ENCODE measurements around the gene TIMP1. TPM values are rescaled to one million over a fixed set of nuclear protein-coding genes. Genes with fewer than 3 reads are reported as not detected.
A peak's percentile ranks its signal among the peaks of the same experiment; 100 is the strongest.

TIMP1 gene
- polyA plus RNA-seq (ENCODE audit: insufficient read length in 3 of 3), result 10 to 100 TPM; 73.6 to 97.2 (median 80.5) TPM
- long read RNA-seq, donor 1, transcript TIMP1-201 (6 exons, 892 nt), result major isoform, 44 of 56 reads
- long read RNA-seq, donor 1, partial matches to known transcripts, result 6 of 56 reads
- long read RNA-seq, donor 1, other reads (novel, unspliced or antisense), result 0 of 56 reads
- long read RNA-seq, donor 2, transcript TIMP1-201 (6 exons, 892 nt), result major isoform, 43 of 61 reads
- long read RNA-seq, donor 2, partial matches to known transcripts, result 13 of 61 reads
- long read RNA-seq, donor 2, other reads (novel, unspliced or antisense), result 0 of 61 reads
- long read RNA-seq, donor 3, transcript TIMP1-201 (6 exons, 892 nt), result major isoform, 78 of 94 reads
- long read RNA-seq, donor 3, partial matches to known transcripts, result 13 of 94 reads
- long read RNA-seq, donor 3, other reads (novel, unspliced or antisense), result 0 of 94 reads
- long read RNA-seq, donor 4, transcript TIMP1-201 (6 exons, 892 nt), result major isoform, 41 of 49 reads
- long read RNA-seq, donor 4, partial matches to known transcripts, result 7 of 49 reads
- long read RNA-seq, donor 4, other reads (novel, unspliced or antisense), result 0 of 49 reads
- long read RNA-seq, donor 5, transcript TIMP1-201 (6 exons, 892 nt), result major isoform, 72 of 89 reads
- long read RNA-seq, donor 5, partial matches to known transcripts, result 10 of 89 reads
- long read RNA-seq, donor 5, other reads (novel, unspliced or antisense), result 0 of 89 reads
- long read RNA-seq, donor 6, transcript TIMP1-201 (6 exons, 892 nt), result major isoform, 26 of 44 reads
- long read RNA-seq, donor 6, partial matches to known transcripts, result 13 of 44 reads
- long read RNA-seq, donor 6, other reads (novel, unspliced or antisense), result 0 of 44 reads
- long read RNA-seq, donor 7, transcript TIMP1-201 (6 exons, 892 nt), result major isoform, 57 of 68 reads
- long read RNA-seq, donor 7, partial matches to known transcripts, result 6 of 68 reads
- long read RNA-seq, donor 7, other reads (novel, unspliced or antisense), result 0 of 68 reads
- long read RNA-seq, donor 8, transcript TIMP1-201 (6 exons, 892 nt), result major isoform, 86 of 108 reads
- long read RNA-seq, donor 8, partial matches to known transcripts, result 16 of 108 reads
- long read RNA-seq, donor 8, other reads (novel, unspliced or antisense), result 0 of 108 reads
- long read RNA-seq, donor 9, transcript TIMP1-201 (6 exons, 892 nt), result major isoform, 45 of 56 reads
- long read RNA-seq, donor 9, partial matches to known transcripts, result 8 of 56 reads
- long read RNA-seq, donor 9, other reads (novel, unspliced or antisense), result 0 of 56 reads
- long read RNA-seq, donor 10, transcript TIMP1-201 (6 exons, 892 nt), result major isoform, 65 of 75 reads
- long read RNA-seq, donor 10, partial matches to known transcripts, result 7 of 75 reads
- long read RNA-seq, donor 10, other reads (novel, unspliced or antisense), result 0 of 75 reads
- long read RNA-seq, donor 11, transcript TIMP1-201 (6 exons, 892 nt), result major isoform, 35 of 36 reads
- long read RNA-seq, donor 11, partial matches to known transcripts, result 0 of 36 reads
- long read RNA-seq, donor 11, other reads (novel, unspliced or antisense), result 0 of 36 reads
- long read RNA-seq, donor 12, transcript TIMP1-201 (6 exons, 892 nt), result major isoform, 18 of 26 reads
- long read RNA-seq, donor 12, partial matches to known transcripts, result 5 of 26 reads
- long read RNA-seq, donor 12, other reads (novel, unspliced or antisense), result 0 of 26 reads
- long read RNA-seq, donor 13, transcript TIMP1-201 (6 exons, 892 nt), result major isoform, 89 of 134 reads
- long read RNA-seq, donor 13, transcript TIMP1-204 (2 exons, 595 nt), result minor isoform, 12 of 134 reads
- long read RNA-seq, donor 13, partial matches to known transcripts, result 31 of 134 reads
- long read RNA-seq, donor 13, other reads (novel, unspliced or antisense), result 0 of 134 reads
- long read RNA-seq, donor 14, transcript TIMP1-201 (6 exons, 892 nt), result major isoform, 44 of 57 reads
- long read RNA-seq, donor 14, partial matches to known transcripts, result 10 of 57 reads
- long read RNA-seq, donor 14, other reads (novel, unspliced or antisense), result 0 of 57 reads
- long read RNA-seq, donor 15, transcript TIMP1-201 (6 exons, 892 nt), result major isoform, 17 of 19 reads
- long read RNA-seq, donor 15, partial matches to known transcripts, result 0 of 19 reads
- long read RNA-seq, donor 15, other reads (novel, unspliced or antisense), result 0 of 19 reads
- long read RNA-seq, donor 16, transcript TIMP1-201 (6 exons, 892 nt), result major isoform, 80 of 100 reads
- long read RNA-seq, donor 16, partial matches to known transcripts, result 17 of 100 reads
- long read RNA-seq, donor 16, other reads (novel, unspliced or antisense), result 0 of 100 reads

DNA sequence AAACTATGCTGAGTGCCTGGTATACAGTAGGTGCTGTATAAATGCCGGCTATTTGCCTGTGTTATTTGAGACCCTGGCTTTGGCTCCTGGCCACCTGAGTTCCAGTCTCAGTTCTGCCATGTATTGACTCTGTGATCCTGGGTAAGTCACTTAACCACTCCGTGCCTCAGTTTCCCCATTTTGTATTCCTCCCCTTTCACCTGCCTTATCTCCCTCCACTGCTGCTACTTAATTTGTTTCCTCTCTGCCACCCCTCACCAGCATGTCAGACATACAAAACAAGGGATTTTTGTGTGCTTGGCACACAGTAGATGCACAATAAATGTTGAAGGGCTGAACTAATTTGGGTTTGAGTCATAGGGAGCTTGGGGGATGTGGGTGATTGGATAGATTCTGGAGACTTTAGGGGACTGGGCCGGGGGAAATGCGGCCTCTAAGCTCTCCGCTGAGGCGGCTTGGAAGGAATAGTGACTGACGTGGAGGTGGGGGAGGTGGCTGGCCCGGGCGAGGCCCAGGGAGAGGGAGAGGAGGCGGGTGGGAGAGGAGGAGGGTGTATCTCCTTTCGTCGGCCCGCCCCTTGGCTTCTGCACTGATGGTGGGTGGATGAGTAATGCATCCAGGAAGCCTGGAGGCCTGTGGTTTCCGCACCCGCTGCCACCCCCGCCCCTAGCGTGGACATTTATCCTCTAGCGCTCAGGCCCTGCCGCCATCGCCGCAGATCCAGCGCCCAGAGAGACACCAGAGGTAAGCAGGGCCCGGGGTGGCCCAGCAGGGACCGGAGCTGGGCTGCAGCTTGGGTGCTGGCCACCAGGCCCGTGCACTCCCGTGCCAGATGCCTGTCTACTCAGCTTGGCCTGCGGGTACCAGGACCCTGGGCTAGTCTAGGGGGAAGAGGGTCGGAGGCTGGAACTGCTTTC lies at the start of gene TIMP1:
Gene TIMP1 (plus strand): TSS at position 706 of the 917 bp plus-strand sequence. CDS start 980 bp downstream, outside the sequence.
- DNase-seq (ENCODE audit: extremely low read depth in 1 of 11, low read depth in 9 of 11, low spot score in 4 of 11), result peak in 8 of 11 donors; percentile 31 to 77 (median 68)

- DNase-seq (ENCODE audit: extremely low read depth in 1 of 11, low read depth in 9 of 11, low spot score in 4 of 11), result no peak
Observed at GRCh38 chrX:47539860-47540259, 42.4 kb upstream of the TIMP1 start.

- DNase-seq (ENCODE audit: extremely low read depth in 1 of 11, low read depth in 9 of 11, low spot score in 4 of 11), result peak in 9 of 11 donors; percentile 47 to 91 (median 73)
Observed at GRCh38 chrX:47540754-47541538, 41.3 kb upstream of the TIMP1 start.

GRCh38 chrX:47543496-47543895 lies 38.7 kb upstream of the TIMP1 start:
- no peak for DNase-seq (ENCODE audit: extremely low read depth in 1 of 11, low read depth in 9 of 11, low spot score in 4 of 11)

- DNase-seq (ENCODE audit: extremely low read depth in 1 of 11, low read depth in 9 of 11, low spot score in 4 of 11), result peak in 8 of 11 donors; percentile 63 to 87 (median 82)
Observed at GRCh38 chrX:47556045-47556623, 26.1 kb upstream of the TIMP1 start.

GRCh38 chrX:47558436-47558835 lies 23.8 kb upstream of the TIMP1 start:
- DNase-seq (ENCODE audit: extremely low read depth in 1 of 11, low read depth in 9 of 11, low spot score in 4 of 11), result no peak

GRCh38 chrX:47560179-47560933 lies 21.9 kb upstream of the TIMP1 start:
- no peak for DNase-seq (ENCODE audit: extremely low read depth in 1 of 11, low read depth in 9 of 11, low spot score in 4 of 11)

DNA sequence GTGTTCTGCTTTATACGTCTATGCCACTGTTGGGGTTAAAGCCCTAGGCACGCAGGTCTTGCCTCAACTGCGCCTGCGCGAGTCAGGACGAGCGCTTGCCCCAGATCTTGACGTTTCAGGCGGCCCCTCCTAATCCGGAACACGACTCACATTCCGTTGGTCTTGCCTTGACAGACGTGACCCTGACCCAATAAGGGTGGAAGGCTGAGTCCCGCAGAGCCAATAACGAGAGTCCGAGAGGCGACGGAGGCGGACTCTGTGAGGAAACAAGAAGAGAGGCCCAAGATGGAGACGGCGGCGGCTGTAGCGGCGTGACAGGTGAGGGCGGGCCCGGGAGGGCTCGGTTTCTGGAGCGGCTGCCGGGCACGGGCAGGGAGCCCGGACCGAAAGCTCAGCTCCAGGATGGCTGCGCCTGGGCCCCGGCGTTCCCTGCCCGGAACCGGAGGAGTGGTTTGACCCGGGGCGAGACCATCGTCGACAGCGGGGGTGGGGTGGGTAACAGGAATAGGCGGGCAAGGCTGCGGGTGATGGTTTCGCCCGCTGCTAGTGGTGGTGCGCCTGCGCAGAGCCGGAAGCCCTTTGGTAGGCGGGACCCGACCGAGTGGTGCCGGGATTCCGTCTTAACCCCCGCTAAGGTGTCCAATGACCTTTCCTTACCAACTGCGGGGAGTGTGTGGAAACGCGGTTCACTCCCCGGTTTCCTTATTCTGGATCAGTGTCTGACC lies 21.1 kb upstream of the TIMP1 start, which contains the start of gene ARAF:
Gene ARAF (plus strand): TSS at position 272 of the 725 bp plus-strand sequence. CDS start 1,763 bp downstream, outside the sequence.
- peak; percentile 92 to 99 (median 97) for DNase-seq (ENCODE audit: extremely low read depth in 1 of 11, low read depth in 9 of 11, low spot score in 4 of 11)

- DNase-seq (ENCODE audit: extremely low read depth in 1 of 11, low read depth in 9 of 11, low spot score in 4 of 11), result no peak
Observed at GRCh38 chrX:47561659-47562151, 20.5 kb upstream of the TIMP1 start.

DNA sequence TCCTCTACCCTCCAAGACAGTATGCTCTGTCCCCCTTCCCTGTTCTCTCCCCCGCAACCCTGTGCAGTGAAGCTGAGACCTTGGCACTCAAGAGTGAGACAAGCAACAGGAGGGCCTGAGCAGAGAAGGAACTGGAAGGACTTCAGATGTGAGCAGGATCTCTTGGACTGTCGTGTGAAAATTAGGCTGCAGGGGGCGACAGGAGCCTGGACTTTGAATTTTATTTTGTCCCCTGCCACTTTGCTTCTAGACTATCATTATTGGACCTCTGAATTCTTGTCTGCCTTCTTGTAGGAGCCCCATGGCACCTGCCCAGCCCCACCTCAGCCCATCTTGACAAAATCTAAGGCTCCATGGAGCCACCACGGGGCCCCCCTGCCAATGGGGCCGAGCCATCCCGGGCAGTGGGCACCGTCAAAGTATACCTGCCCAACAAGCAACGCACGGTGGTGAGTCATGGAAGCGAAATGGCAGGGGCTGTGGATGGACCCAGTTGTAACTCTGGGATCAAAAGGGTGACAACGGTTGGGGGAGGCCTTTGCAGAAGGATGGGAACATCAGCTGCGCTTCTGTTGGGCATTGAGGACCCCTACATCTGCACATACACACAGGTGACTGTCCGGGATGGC lies 19.5 kb upstream of the TIMP1 start:
- DNase-seq (ENCODE audit: extremely low read depth in 1 of 11, low read depth in 9 of 11, low spot score in 4 of 11), result no peak

DNA sequence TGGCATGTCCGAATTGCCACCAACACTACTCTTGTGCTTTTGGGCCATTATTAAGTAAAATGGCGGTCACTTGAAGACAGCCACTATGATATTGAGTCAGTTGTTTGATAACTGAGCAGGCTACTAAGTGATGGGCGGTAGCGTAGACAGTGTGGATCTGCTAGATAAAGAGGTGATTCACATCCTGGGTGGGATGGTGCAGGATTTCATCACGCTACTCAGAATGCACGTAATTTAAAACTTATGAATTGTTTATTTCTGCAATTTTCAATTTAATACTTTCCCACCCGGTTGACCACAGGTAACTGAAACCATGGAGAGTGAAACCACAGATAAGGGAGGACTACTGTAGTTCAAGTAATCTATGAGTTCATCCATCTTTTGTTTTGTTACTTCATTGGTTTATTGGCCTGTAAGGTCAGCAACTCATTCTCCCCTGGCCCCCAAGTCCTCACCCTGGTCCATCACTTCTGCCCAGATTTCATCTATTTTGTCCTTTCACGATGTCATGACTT lies 18.4 kb upstream of the TIMP1 start:
- no peak for DNase-seq (ENCODE audit: extremely low read depth in 1 of 11, low read depth in 9 of 11, low spot score in 4 of 11)

DNA sequence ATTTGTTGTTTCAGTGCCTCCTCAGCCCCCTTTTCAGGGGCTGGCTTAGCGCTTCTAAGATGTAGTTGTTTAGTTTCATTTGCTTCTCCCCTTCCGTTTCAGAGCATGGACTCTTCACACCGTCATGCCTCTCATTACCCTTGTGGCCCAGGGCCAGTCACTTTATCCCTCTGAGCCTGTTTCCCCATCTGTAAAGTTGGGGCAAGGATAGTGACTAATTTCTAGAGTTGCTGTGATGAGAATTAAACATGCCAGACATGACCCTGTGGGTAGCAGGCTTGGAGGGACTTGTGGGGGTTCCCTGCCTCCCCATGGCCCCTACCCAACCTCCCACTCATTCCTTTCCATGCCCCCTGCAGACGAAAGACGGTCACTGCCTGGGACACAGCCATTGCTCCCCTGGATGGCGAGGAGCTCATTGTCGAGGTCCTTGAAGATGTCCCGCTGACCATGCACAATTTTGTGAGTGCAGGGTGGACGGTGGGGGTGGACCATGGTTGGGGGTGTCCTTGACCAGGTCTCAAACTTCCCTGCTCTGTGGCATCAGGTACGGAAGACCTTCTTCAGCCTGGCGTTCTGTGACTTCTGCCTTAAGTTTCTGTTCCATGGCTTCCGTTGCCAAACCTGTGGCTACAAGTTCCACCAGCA lies 17.7 kb upstream of the TIMP1 start:
- DNase-seq (ENCODE audit: extremely low read depth in 1 of 11, low read depth in 9 of 11, low spot score in 4 of 11), result no peak
